GM20000 (cell line): ENCODE data around the gene GPR157.

ENCODE experiments used
- DNase-seq: peaks from one replicate; pipeline ENCODE4 v3.0.0; 2012; ENCODE audit warnings: low spot score
- CTCF ChIP-seq: IDR thresholded peaks from 2 replicates; pipeline ENCODE4 v1.5.1; 2012; ENCODE audit warnings: mild to moderate bottlenecking, control low read depth; ENCODE audit errors: extremely low read depth, missing control alignments

Gene GPR157

GRCh38 chr1:9093091-9093490, 35.8 kb downstream of the GPR157 start:
- no peak for TF ChIP-seq CTCF
- no peak for DNase-seq

GRCh38 chr1:9088807-9089206, 40.1 kb downstream of the GPR157 start:
- TF ChIP-seq CTCF, result no peak
- DNase-seq, result no peak

- no peak for DNase-seq
- no peak for TF ChIP-seq CTCF
These were observed 41.3 kb downstream of the GPR157 start for GRCh38 chr1:9087411-9088125.

GRCh38 chr1:9086796-9087195, 42.1 kb downstream of the GPR157 start:
- no peak for DNase-seq
- no peak for TF ChIP-seq CTCF

- DNase-seq, result no peak
- TF ChIP-seq CTCF, result no peak
These were observed 42.9 kb downstream of the GPR157 start for GRCh38 chr1:9086045-9086444.

GRCh38 chr1:9085306-9085940, 43.5 kb downstream of the GPR157 start:
- no peak for TF ChIP-seq CTCF
- DNase-seq, result no peak

GRCh38 chr1:9084906-9085305, 44.0 kb downstream of the GPR157 start:
- no peak for DNase-seq
- TF ChIP-seq CTCF, result no peak
